ENCODE measurements around the gene IGIP. TPM values are rescaled to one million over a fixed set of nuclear protein-coding genes. Genes with fewer than 3 reads are reported as not detected.

Gene IGIP
- total RNA-seq, 1 donor from 2014 or later = 2.6 TPM

GRCh38 chr5:140176031-140176387 is 50.3 kb downstream of the IGIP start:
- Mint-ChIP-seq H3K36me3 (no peaks in the 10 kb centered on the region), H3K27ac (peak overlapping the region; percentile 99), H3K4me1 (ENCODE audit: unreplicated experiment) (peaks cover 9% of the 10 kb centered on the region)

GRCh38 chr5:140178086-140178410 is 52.3 kb downstream of the IGIP start:
- Mint-ChIP-seq H3K27me3 (peaks cover 13% of the 10 kb centered on the region), H3K4me1 (ENCODE audit: unreplicated experiment) (peaks cover 25% of the 10 kb centered on the region), H3K36me3 (no peaks in the 10 kb centered on the region), H3K9me3 (no peaks in the 10 kb centered on the region), H3K4me3 (peak overlapping the region; percentile 76), H3K27ac (peak overlapping the region; percentile 76)
- DNase-seq (ENCODE audit: extremely low spot score, unreplicated experiment) = no peak
- TF ChIP-seq CTCF (conservative IDR thresholded peaks at IDR 0.05) = no peak

More at GRCh38 chr5:140176031-140176387, 50.3 kb downstream of the IGIP start:
- Mint-ChIP-seq H3K9me3 (no peaks in the 10 kb centered on the region), H3K27me3 (peaks cover 13% of the 10 kb centered on the region), H3K4me3 (peak overlapping the region; percentile 96)
- DNase-seq (ENCODE audit: extremely low spot score, unreplicated experiment) = no peak
- no peak for TF ChIP-seq CTCF (conservative IDR thresholded peaks at IDR 0.05)

- no peak for DNase-seq (ENCODE audit: extremely low spot score, unreplicated experiment)
- no peak for TF ChIP-seq CTCF (conservative IDR thresholded peaks at IDR 0.05)
- Mint-ChIP-seq H3K27me3 (peaks cover 8% of the 10 kb centered on the region), H3K27ac (no peak overlapping the region), H3K4me3 (no peak overlapping the region), H3K36me3 (no peaks in the 10 kb centered on the region), H3K4me1 (ENCODE audit: unreplicated experiment) (peaks cover 29% of the 10 kb centered on the region), H3K9me3 (no peaks in the 10 kb centered on the region)
These were observed 52.9 kb downstream of the IGIP start for GRCh38 chr5:140178482-140179116.

Other genes starting within 250 kb of the IGIP start
- 0.24 and 1.4 TPM in 2 replicates for gene NRG2, start 82.6 kb upstream of the IGIP start, total RNA-seq (ENCODE audit: low replicate concordance)
- 8.3 and 10.7 TPM in 2 replicates for gene PURA, start 11.8 kb upstream of the IGIP start, total RNA-seq (ENCODE audit: low replicate concordance)
- gene CYSTM1, start 49.3 kb downstream of the IGIP start, total RNA-seq (ENCODE audit: low replicate concordance) = 49.9 and 73.5 TPM in 2 replicates
- 47.1 and 57.9 TPM in 2 replicates for gene PFDN1, start 177.2 kb downstream of the IGIP start, total RNA-seq (ENCODE audit: low replicate concordance)
- 4.7 and 4.9 TPM in 2 replicates for gene HBEGF, start 220.7 kb downstream of the IGIP start, total RNA-seq (ENCODE audit: low replicate concordance)
- 0.17 TPM in 1 of 2 replicates, not detected in the other for gene SLC4A9, start 234.3 kb downstream of the IGIP start, total RNA-seq (ENCODE audit: low replicate concordance)

Data from type B pancreatic cell (in vitro differentiated cells).